Measurements from ENCODE around the gene OLA1. TPM values are rescaled to one million over a fixed set of nuclear protein-coding genes. Genes with fewer than 3 reads are reported as not detected.

The OLA1 gene
- polyA plus RNA-seq, 1 donor from 2014 or later, result 134 TPM

GRCh38 chr2:174135981-174136380, 112.4 kb downstream of the OLA1 start:
- peaks cover 8% of the 10 kb centered on the region for H3K9me3 ChIP-seq (ENCODE audit: low read length)
- H3K36me3 ChIP-seq (ENCODE audit: insufficient read depth, low read length), result no peaks in the 10 kb centered on the region
- H3K79me2 ChIP-seq (replicated peaks; ENCODE audit: insufficient read depth, low read length), result no peaks in the 10 kb centered on the region
- no peak overlapping the region for H3K9ac ChIP-seq (ENCODE audit: low read length)
- H4K20me1 ChIP-seq (ENCODE audit: insufficient read depth), result no peaks in the 10 kb centered on the region
- H3K4me3 ChIP-seq (ENCODE audit: low read length), result no peak overlapping the region
- no peak overlapping the region for H3K27ac ChIP-seq (ENCODE audit: low read length)
- H3K9me2 ChIP-seq (ENCODE audit: insufficient read depth, low read length), result no peaks in the 10 kb centered on the region
- H3K27me3 ChIP-seq (ENCODE audit: insufficient read depth, low read depth, low read length), result no peaks in the 10 kb centered on the region
- H3K4me2 ChIP-seq (ENCODE audit: low read length), result no peak overlapping the region
- TF ChIP-seq EP300 (conservative IDR thresholded peaks at IDR 0.05; ENCODE audit: poor library complexity, severe bottlenecking) (no peak), CTCF (IDR thresholded peaks at IDR 0.05; ENCODE audit: poor library complexity, severe bottlenecking) (no peak), SMC3 (conservative IDR thresholded peaks at IDR 0.05; ENCODE audit: poor library complexity) (no peak), POLR2AphosphoS5 (IDR thresholded peaks at IDR 0.05) (no peak), RAD21 (conservative IDR thresholded peaks at IDR 0.05) (no peak), TAF1 (IDR thresholded peaks at IDR 0.05; ENCODE audit: low read depth) (no peak), MXI1 (conservative IDR thresholded peaks at IDR 0.05; ENCODE audit: poor library complexity, severe bottlenecking) (no peak), EZH2 (IDR thresholded peaks at IDR 0.05; ENCODE audit: borderline replicate concordance, insufficient read depth, low read length, poor library complexity, severe bottlenecking) (no peak)
- TF ChIP-seq, protein P1, sequence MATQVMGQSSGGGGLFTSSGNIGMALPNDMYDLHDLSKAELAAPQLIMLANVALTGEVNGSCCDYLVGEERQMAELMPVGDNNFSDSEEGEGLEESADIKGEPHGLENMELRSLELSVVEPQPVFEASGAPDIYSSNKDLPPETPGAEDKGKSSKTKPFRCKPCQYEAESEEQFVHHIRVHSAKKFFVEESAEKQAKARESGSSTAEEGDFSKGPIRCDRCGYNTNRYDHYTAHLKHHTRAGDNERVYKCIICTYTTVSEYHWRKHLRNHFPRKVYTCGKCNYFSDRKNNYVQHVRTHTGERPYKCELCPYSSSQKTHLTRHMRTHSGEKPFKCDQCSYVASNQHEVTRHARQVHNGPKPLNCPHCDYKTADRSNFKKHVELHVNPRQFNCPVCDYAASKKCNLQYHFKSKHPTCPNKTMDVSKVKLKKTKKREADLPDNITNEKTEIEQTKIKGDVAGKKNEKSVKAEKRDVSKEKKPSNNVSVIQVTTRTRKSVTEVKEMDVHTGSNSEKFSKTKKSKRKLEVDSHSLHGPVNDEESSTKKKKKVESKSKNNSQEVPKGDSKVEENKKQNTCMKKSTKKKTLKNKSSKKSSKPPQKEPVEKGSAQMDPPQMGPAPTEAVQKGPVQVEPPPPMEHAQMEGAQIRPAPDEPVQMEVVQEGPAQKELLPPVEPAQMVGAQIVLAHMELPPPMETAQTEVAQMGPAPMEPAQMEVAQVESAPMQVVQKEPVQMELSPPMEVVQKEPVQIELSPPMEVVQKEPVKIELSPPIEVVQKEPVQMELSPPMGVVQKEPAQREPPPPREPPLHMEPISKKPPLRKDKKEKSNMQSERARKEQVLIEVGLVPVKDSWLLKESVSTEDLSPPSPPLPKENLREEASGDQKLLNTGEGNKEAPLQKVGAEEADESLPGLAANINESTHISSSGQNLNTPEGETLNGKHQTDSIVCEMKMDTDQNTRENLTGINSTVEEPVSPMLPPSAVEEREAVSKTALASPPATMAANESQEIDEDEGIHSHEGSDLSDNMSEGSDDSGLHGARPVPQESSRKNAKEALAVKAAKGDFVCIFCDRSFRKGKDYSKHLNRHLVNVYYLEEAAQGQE (IDR thresholded peaks at IDR 0.05; ENCODE audit: borderline replicate concordance), result no peak
- H2AFZ ChIP-seq (ENCODE audit: low read depth, low read length), result no peak overlapping the region
- no peaks in the 10 kb centered on the region for H3F3A ChIP-seq (ENCODE audit: insufficient read depth, low read length, poor library complexity, severe bottlenecking)

DNA sequence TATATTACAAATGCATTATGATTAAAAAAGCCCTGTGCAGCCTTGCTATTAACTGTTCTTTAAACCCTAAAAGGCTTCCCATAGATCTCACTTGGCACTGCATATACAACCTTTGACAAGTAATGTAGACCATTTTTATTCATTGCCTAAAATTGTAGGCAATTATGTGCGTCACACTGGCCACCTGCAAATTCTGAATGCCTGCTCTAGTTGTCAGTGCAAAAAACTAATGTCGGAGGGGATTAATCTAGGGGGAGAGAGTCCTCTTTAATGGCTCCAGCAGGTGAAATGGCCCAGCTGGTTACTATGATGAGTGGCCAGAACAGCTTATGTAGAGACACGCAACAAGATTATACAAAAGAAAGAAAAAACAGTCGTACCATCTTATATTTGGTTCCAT, 123.2 kb downstream of the OLA1 start:
- no peaks in the 10 kb centered on the region for H3K9me2 ChIP-seq (ENCODE audit: insufficient read depth, low read length)
- no peak for TF ChIP-seq SMC3 (conservative IDR thresholded peaks at IDR 0.05; ENCODE audit: poor library complexity)
- peak; percentile 14 for TF ChIP-seq POLR2AphosphoS5 (IDR thresholded peaks at IDR 0.05)
- no peak for TF ChIP-seq EZH2 (IDR thresholded peaks at IDR 0.05; ENCODE audit: borderline replicate concordance, insufficient read depth, low read length, poor library complexity, severe bottlenecking)
- TF ChIP-seq MXI1 (conservative IDR thresholded peaks at IDR 0.05; ENCODE audit: poor library complexity, severe bottlenecking), result no peak
- no peak for TF ChIP-seq RAD21 (conservative IDR thresholded peaks at IDR 0.05)
- TF ChIP-seq EP300 (conservative IDR thresholded peaks at IDR 0.05; ENCODE audit: poor library complexity, severe bottlenecking), result peak; percentile 52
- TF ChIP-seq CTCF (IDR thresholded peaks at IDR 0.05; ENCODE audit: poor library complexity, severe bottlenecking), result no peak
- TF ChIP-seq, protein P1 (IDR thresholded peaks at IDR 0.05; ENCODE audit: borderline replicate concordance), result no peak
- TF ChIP-seq TAF1 (IDR thresholded peaks at IDR 0.05; ENCODE audit: low read depth), result no peak
- H3K4me3 ChIP-seq (ENCODE audit: low read length), result no peak overlapping the region
- no peak overlapping the region for H2AFZ ChIP-seq (ENCODE audit: low read depth, low read length)
- H4K20me1 ChIP-seq (ENCODE audit: insufficient read depth), result no peaks in the 10 kb centered on the region
- no peak overlapping the region for H3K4me2 ChIP-seq (ENCODE audit: low read length)
- no peaks in the 10 kb centered on the region for H3K36me3 ChIP-seq (ENCODE audit: insufficient read depth, low read length)
- peaks cover 3% of the 10 kb centered on the region for H3F3A ChIP-seq (ENCODE audit: insufficient read depth, low read length, poor library complexity, severe bottlenecking)
- H3K9me3 ChIP-seq (ENCODE audit: low read length), result no peaks in the 10 kb centered on the region
- peaks cover 3% of the 10 kb centered on the region for H3K79me2 ChIP-seq (replicated peaks; ENCODE audit: insufficient read depth, low read length)
- no peak overlapping the region for H3K9ac ChIP-seq (ENCODE audit: low read length)
- H3K27me3 ChIP-seq (ENCODE audit: insufficient read depth, low read depth, low read length), result no peaks in the 10 kb centered on the region
- H3K27ac ChIP-seq (ENCODE audit: low read length), result peak overlapping the region; percentile 30
